ENCODE results near the gene RAP1GAP2.

RAP1GAP2 gene

GRCh38 chr17:2822358-2822757, 26.1 kb downstream of the RAP1GAP2 start:
- FAIRE-seq (no peak), DNase-seq (ENCODE audit: insufficient read length, low spot score) (no peak)
- TF ChIP-seq TAF1 (IDR thresholded peaks at IDR 0.05; ENCODE audit: low read depth, low read length) (no peak), POU2F2 (IDR thresholded peaks at IDR 0.05; ENCODE audit: low read depth, low read length) (no peak), SPI1 (IDR thresholded peaks at IDR 0.05; ENCODE audit: low read depth, low read length) (no peak), PAX5 (IDR thresholded peaks at IDR 0.05; ENCODE audit: insufficient read depth, low read length, severe bottlenecking) (no peak), POLR2A (IDR thresholded peaks at IDR 0.05; ENCODE audit: low read depth, low read length) (no peak), POLR2AphosphoS5 (IDR thresholded peaks at IDR 0.05; ENCODE audit: low read depth, low read length) (no peak)

GRCh38 chr17:2825253-2825970, 29.2 kb downstream of the RAP1GAP2 start:
- peak; percentile 69 for FAIRE-seq
- DNase-seq (ENCODE audit: insufficient read length, low spot score): no peak
- TF ChIP-seq POLR2AphosphoS5 (IDR thresholded peaks at IDR 0.05; ENCODE audit: low read depth, low read length) (no peak), SPI1 (IDR thresholded peaks at IDR 0.05; ENCODE audit: low read depth, low read length) (no peak), TAF1 (IDR thresholded peaks at IDR 0.05; ENCODE audit: low read depth, low read length) (no peak), POLR2A (IDR thresholded peaks at IDR 0.05; ENCODE audit: low read depth, low read length) (no peak), PAX5 (IDR thresholded peaks at IDR 0.05; ENCODE audit: insufficient read depth, low read length, severe bottlenecking) (no peak), POU2F2 (IDR thresholded peaks at IDR 0.05; ENCODE audit: low read depth, low read length) (no peak)

- DNase-seq (ENCODE audit: insufficient read length, low spot score) (peak; percentile 87), FAIRE-seq (peak; percentile 92)
- TF ChIP-seq POLR2AphosphoS5 (IDR thresholded peaks at IDR 0.05; ENCODE audit: low read depth, low read length): no peak
- no peak for TF ChIP-seq SPI1 (IDR thresholded peaks at IDR 0.05; ENCODE audit: low read depth, low read length)
- TF ChIP-seq PAX5 (IDR thresholded peaks at IDR 0.05; ENCODE audit: insufficient read depth, low read length, severe bottlenecking): no peak
- no peak for TF ChIP-seq POU2F2 (IDR thresholded peaks at IDR 0.05; ENCODE audit: low read depth, low read length)
- no peak for TF ChIP-seq TAF1 (IDR thresholded peaks at IDR 0.05; ENCODE audit: low read depth, low read length)
- no peak for TF ChIP-seq POLR2A (IDR thresholded peaks at IDR 0.05; ENCODE audit: low read depth, low read length)
These were observed 32.3 kb downstream of the RAP1GAP2 start for GRCh38 chr17:2828397-2829038.

GRCh38 chr17:2830678-2831077, 34.4 kb downstream of the RAP1GAP2 start:
- TF ChIP-seq TAF1 (IDR thresholded peaks at IDR 0.05; ENCODE audit: low read depth, low read length): no peak
- no peak for TF ChIP-seq PAX5 (IDR thresholded peaks at IDR 0.05; ENCODE audit: insufficient read depth, low read length, severe bottlenecking)
- TF ChIP-seq POU2F2 (IDR thresholded peaks at IDR 0.05; ENCODE audit: low read depth, low read length): no peak
- TF ChIP-seq SPI1 (IDR thresholded peaks at IDR 0.05; ENCODE audit: low read depth, low read length): no peak
- no peak for TF ChIP-seq POLR2AphosphoS5 (IDR thresholded peaks at IDR 0.05; ENCODE audit: low read depth, low read length)
- TF ChIP-seq POLR2A (IDR thresholded peaks at IDR 0.05; ENCODE audit: low read depth, low read length): no peak
- no peak for DNase-seq (ENCODE audit: insufficient read length, low spot score)
- no peak for FAIRE-seq

GRCh38 chr17:2835780-2836179, 39.5 kb downstream of the RAP1GAP2 start:
- TF ChIP-seq PAX5 (IDR thresholded peaks at IDR 0.05; ENCODE audit: insufficient read depth, low read length, severe bottlenecking): no peak
- no peak for TF ChIP-seq POLR2A (IDR thresholded peaks at IDR 0.05; ENCODE audit: low read depth, low read length)
- TF ChIP-seq POLR2AphosphoS5 (IDR thresholded peaks at IDR 0.05; ENCODE audit: low read depth, low read length): no peak
- TF ChIP-seq POU2F2 (IDR thresholded peaks at IDR 0.05; ENCODE audit: low read depth, low read length): no peak
- no peak for TF ChIP-seq SPI1 (IDR thresholded peaks at IDR 0.05; ENCODE audit: low read depth, low read length)
- TF ChIP-seq TAF1 (IDR thresholded peaks at IDR 0.05; ENCODE audit: low read depth, low read length): no peak
- FAIRE-seq (no peak), DNase-seq (ENCODE audit: insufficient read length, low spot score) (no peak)

- FAIRE-seq (peak; percentile 45), DNase-seq (ENCODE audit: insufficient read length, low spot score) (no peak)
- no peak for TF ChIP-seq POLR2AphosphoS5 (IDR thresholded peaks at IDR 0.05; ENCODE audit: low read depth, low read length)
- no peak for TF ChIP-seq PAX5 (IDR thresholded peaks at IDR 0.05; ENCODE audit: insufficient read depth, low read length, severe bottlenecking)
- TF ChIP-seq POLR2A (IDR thresholded peaks at IDR 0.05; ENCODE audit: low read depth, low read length): no peak
- TF ChIP-seq POU2F2 (IDR thresholded peaks at IDR 0.05; ENCODE audit: low read depth, low read length): peak; percentile 85; the same call in 1 of the 2 replicates
These were observed 40.9 kb downstream of the RAP1GAP2 start for GRCh38 chr17:2837147-2837561.

- FAIRE-seq: no peak
- DNase-seq (ENCODE audit: insufficient read length, low spot score): no peak
- TF ChIP-seq POLR2AphosphoS5 (IDR thresholded peaks at IDR 0.05; ENCODE audit: low read depth, low read length) (no peak), PAX5 (IDR thresholded peaks at IDR 0.05; ENCODE audit: insufficient read depth, low read length, severe bottlenecking) (no peak), SPI1 (IDR thresholded peaks at IDR 0.05; ENCODE audit: low read depth, low read length) (no peak), POU2F2 (IDR thresholded peaks at IDR 0.05; ENCODE audit: low read depth, low read length) (no peak)
These were observed 45.4 kb downstream of the RAP1GAP2 start for GRCh38 chr17:2841606-2842005.

- TF ChIP-seq POLR2A (IDR thresholded peaks at IDR 0.05; ENCODE audit: low read depth, low read length) (no peak), POLR2AphosphoS5 (IDR thresholded peaks at IDR 0.05; ENCODE audit: low read depth, low read length) (no peak), PAX5 (IDR thresholded peaks at IDR 0.05; ENCODE audit: insufficient read depth, low read length, severe bottlenecking) (no peak), TAF1 (IDR thresholded peaks at IDR 0.05; ENCODE audit: low read depth, low read length) (no peak), SPI1 (IDR thresholded peaks at IDR 0.05; ENCODE audit: low read depth, low read length) (no peak), POU2F2 (IDR thresholded peaks at IDR 0.05; ENCODE audit: low read depth, low read length) (no peak)
- no peak for FAIRE-seq
- no peak for DNase-seq (ENCODE audit: insufficient read length, low spot score)
These were observed 46.2 kb downstream of the RAP1GAP2 start for GRCh38 chr17:2842464-2842863.

GRCh38 chr17:2844416-2844815, 48.2 kb downstream of the RAP1GAP2 start:
- FAIRE-seq (no peak), DNase-seq (ENCODE audit: insufficient read length, low spot score) (no peak)
- TF ChIP-seq POLR2A (IDR thresholded peaks at IDR 0.05; ENCODE audit: low read depth, low read length) (no peak), SPI1 (IDR thresholded peaks at IDR 0.05; ENCODE audit: low read depth, low read length) (no peak), TAF1 (IDR thresholded peaks at IDR 0.05; ENCODE audit: low read depth, low read length) (no peak), PAX5 (IDR thresholded peaks at IDR 0.05; ENCODE audit: insufficient read depth, low read length, severe bottlenecking) (no peak), POU2F2 (IDR thresholded peaks at IDR 0.05; ENCODE audit: low read depth, low read length) (no peak), POLR2AphosphoS5 (IDR thresholded peaks at IDR 0.05; ENCODE audit: low read depth, low read length) (no peak)
